Kidney (tissue), 14 donors: Measurements from ENCODE around the gene TIFAB. TPM values are rescaled to one million over a fixed set of nuclear protein-coding genes. Genes with fewer than 3 reads are reported as not detected.

Experiments used
- DNase-seq, 5 donors: peaks; one replicate each; pipeline ENCODE4 v3.0.0-alpha.2; 2013 to 2020
- FAIRE-seq: peaks from 2 replicates; lab custom pipeline; 2012; peaks lifted over from hg19 to GRCh38; lab: Jason Lieb, UNC
- H3K27ac ChIP-seq, 2 donors: one replicate each; pipeline ENCODE4 v1.7.0; 2013; ENCODE audit warnings: low read depth in 2 of 2, low read length in 2 of 2, inconsistent platforms in 1 of 2
- H3K27me3 ChIP-seq: one replicate; pipeline ENCODE4 v1.7.1; 2013; ENCODE audit warnings: low read length, inconsistent platforms; ENCODE audit not compliant: control insufficient read depth, insufficient read depth
- H3K36me3 ChIP-seq, 3 donors: one replicate each; pipeline versions ENCODE4 v1.7.0 to v1.7.1; 2013; ENCODE audit warnings: low read length in 3 of 3, control low read depth in 1 of 3, inconsistent platforms in 1 of 3; ENCODE audit not compliant: insufficient read depth in 3 of 3, control insufficient read depth in 2 of 3
- H3K4me1 ChIP-seq, 3 donors: one replicate each; pipeline versions ENCODE4 v1.7.0 to v1.7.1; 2013; ENCODE audit warnings: low read length in 3 of 3, inconsistent platforms in 1 of 3, low read depth in 1 of 3; ENCODE audit not compliant: control insufficient read depth in 2 of 3, insufficient read depth in 2 of 3
- H3K4me3 ChIP-seq, 3 donors: one replicate each; pipeline versions ENCODE4 v1.7.0 to v1.8.1; 2013; ENCODE audit warnings: low read length in 3 of 3, control low read depth in 1 of 3, inconsistent platforms in 1 of 3
- H3K9ac ChIP-seq, 3 donors: one replicate each; pipeline versions ENCODE4 v1.7.0 to v1.7.1; 2013; ENCODE audit warnings: low read length in 3 of 3, control low read depth in 1 of 3, inconsistent platforms in 1 of 3
- H3K9me3 ChIP-seq, 3 donors: one replicate each; pipeline versions ENCODE4 v1.7.0 to v1.7.1; 2013; ENCODE audit warnings: low read length in 3 of 3, control low read depth in 1 of 3, inconsistent platforms in 1 of 3; ENCODE audit not compliant: control insufficient read depth in 2 of 3, insufficient read depth in 1 of 3
- intact Hi-C: fragments of 100-400 bp; cut with DNase I; formaldehyde crosslinking; loops from one replicate; pipeline ENCODE4 v1.11.1; 2022
- polyA plus RNA-seq: library from polyadenylated mRNA; stranded (reverse); fragments of 350-450 nt; fragmentation: Illumina TruSeq; extraction: RNeasy Lipid Tissue Mini Kit (QIAGEN cat#74804); gene quantifications from one replicate; pipeline ENCODE4 v1.2.3, GENCODE V29; 2014; ENCODE audit warnings: low read depth, low replicate concordance; ENCODE audit not compliant: insufficient read depth
- total RNA-seq: library from RNA; stranded (reverse); fragmentation: NEBNext Ultra II Directional; extraction: Animal tissue kit (Norgen Biotek cat#: 25700); gene quantifications from one replicate; pipeline ENCODE4 v1.2.1, GENCODE V29; 2021
- TF ChIP-seq, protein P1 (sequence below): IDR thresholded peaks from 3 replicates; pipeline ENCODE4 v1.5.1; 2012; ENCODE audit warnings: mild to moderate bottlenecking, moderate library complexity, borderline replicate concordance; ENCODE audit not compliant: insufficient read depth; ENCODE audit errors: extremely low read depth
- donor health status: control.
- donor health status: control.
- donor health status: control.
- donor health status: control.
- donor health status: control.
- donor health status: DM: yes; HTN: yes; CAD: no.
- donor health status: Normal renal cell carcinoma (clear cell type).

The TIFAB gene
- total and polyA plus RNA-seq, 2 donors from 2014 or later: 0.13 TPM; not detected in 1

DNA sequence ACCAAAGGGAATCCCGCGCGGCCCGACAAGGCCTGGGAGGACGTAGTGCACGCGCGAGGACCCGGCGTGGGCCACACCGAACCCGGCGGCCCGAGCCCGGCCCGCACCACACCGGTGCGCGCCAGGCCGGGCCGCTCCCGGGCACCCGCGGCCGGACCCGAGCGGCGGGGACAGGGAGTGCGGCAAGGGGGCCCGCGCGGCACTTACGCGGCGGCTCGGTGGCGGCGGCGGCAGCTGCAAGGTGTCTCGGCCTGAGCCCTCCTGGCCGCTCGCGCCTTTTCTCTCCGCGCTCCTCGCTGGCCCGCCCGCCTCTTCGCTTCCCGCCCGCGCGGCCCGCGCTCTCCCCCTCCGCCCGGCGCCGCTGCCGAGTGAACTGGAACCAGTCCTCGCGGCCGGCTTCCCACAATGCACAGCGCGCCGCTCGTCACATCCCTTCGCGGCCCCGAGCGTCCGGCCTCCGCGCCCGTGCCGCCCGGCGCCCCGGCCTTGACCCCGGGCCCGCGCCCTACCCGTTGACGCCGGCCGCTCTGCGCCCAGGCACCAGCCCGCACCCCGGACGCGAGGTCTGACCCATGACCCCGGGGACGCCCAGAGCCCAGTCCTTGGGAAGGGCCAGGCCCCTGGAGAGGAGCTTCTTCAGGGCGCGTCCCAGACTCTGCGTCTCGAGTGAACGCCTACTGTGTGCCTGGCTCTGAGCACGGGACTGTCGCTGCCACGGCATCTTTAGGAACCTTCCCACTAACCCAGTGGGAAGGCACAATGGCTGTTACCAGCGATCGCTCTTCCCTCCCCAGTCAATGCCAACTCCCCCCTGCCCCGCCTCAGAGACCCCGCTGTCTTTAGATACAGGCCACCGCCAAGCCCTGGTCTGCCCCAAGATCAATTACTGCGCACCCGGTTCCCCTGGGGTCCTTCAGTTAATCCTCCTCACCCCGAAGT is 53.0 kb downstream of the TIFAB start, which contains the start of gene MACROH2A1:
TSS of gene MACROH2A1 (minus strand) at position 377 of the 939 bp plus-strand sequence. CDS start 10,138 bp downstream, outside the sequence.
- peak within 1 kb of the TSS; percentile 84 to 88 (median 87) for H3K4me3 ChIP-seq
- FAIRE-seq: no peak
- intact Hi-C loops: no loop called here
- H3K9ac ChIP-seq: peak within 1 kb of the TSS; percentile 65 to 86 (median 83)
- H3K27ac ChIP-seq: peak within 1 kb of the TSS; percentile 78 to 80
- H3K36me3 ChIP-seq: no peaks in the 10 kb centered on the region
- no peaks in the 10 kb centered on the region for H3K9me3 ChIP-seq
- peaks cover 0 to 13% (median 9%) of the 10 kb centered on the region in 3 donors for H3K4me1 ChIP-seq
- peak; percentile 89 to 96 (median 94) for DNase-seq
- no peaks in the 10 kb centered on the region for H3K27me3 ChIP-seq
- TF ChIP-seq, protein P1, sequence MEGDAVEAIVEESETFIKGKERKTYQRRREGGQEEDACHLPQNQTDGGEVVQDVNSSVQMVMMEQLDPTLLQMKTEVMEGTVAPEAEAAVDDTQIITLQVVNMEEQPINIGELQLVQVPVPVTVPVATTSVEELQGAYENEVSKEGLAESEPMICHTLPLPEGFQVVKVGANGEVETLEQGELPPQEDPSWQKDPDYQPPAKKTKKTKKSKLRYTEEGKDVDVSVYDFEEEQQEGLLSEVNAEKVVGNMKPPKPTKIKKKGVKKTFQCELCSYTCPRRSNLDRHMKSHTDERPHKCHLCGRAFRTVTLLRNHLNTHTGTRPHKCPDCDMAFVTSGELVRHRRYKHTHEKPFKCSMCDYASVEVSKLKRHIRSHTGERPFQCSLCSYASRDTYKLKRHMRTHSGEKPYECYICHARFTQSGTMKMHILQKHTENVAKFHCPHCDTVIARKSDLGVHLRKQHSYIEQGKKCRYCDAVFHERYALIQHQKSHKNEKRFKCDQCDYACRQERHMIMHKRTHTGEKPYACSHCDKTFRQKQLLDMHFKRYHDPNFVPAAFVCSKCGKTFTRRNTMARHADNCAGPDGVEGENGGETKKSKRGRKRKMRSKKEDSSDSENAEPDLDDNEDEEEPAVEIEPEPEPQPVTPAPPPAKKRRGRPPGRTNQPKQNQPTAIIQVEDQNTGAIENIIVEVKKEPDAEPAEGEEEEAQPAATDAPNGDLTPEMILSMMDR: no peak

DNA sequence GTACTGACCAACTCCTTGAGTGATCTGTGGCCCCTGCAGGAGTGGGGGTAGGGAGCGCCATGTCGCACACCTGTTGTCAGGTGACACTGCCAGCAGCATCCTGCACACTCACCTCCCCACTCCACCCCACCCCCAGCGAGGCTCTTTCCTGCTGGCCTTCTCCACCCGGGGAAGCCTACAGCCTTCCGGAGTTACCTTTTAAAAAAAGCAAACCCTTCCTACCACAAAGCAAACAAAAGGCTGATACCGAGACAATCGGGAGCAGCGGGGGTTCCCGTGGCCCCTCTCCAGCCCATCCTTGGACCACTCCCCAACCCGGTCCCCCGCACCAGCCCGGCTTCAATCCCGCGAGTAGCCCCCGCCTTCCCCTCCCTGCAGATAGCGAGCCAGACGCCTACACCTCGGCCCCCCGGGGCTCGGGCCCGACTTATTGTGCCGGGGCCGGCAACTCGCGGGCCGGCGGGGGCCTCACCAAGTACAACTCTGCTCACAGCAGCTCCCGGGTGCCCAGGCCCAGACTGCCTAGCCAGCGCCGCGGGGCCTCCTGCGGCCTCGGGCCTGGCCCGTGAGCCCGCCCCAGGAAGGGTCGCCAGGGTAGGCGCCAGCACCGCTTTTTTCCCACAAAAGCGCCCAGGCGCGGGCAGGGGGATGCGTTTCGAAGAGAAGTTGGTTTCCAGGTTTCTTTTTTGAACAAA is 53.8 kb downstream of the TIFAB start:
- no peaks in the 10 kb centered on the region for H3K36me3 ChIP-seq
- TF ChIP-seq, protein P1: no peak
- H3K4me3 ChIP-seq: peak overlapping the region; percentile 58 to 87 (median 60)
- DNase-seq: peak; percentile 42 to 82 (median 56)
- H3K4me1 ChIP-seq: peaks cover 0 to 14% (median 11%) of the 10 kb centered on the region in 3 donors
- intact Hi-C loops: no loop called here
- no peaks in the 10 kb centered on the region for H3K27me3 ChIP-seq
- peak overlapping the region; percentile 45 to 56 (median 54) for H3K9ac ChIP-seq
- peak overlapping the region; percentile 24 to 25 for H3K27ac ChIP-seq
- no peak for FAIRE-seq
- H3K9me3 ChIP-seq: no peaks in the 10 kb centered on the region

Other genes with a start within 250 kb of the TIFAB start
- gene MACROH2A1, start 53.1 kb downstream of the TIFAB start, total RNA-seq: 144 TPM
- gene MACROH2A1, start 53.1 kb downstream of the TIFAB start, polyA plus RNA-seq: 99.4 TPM
- gene DCANP1, start 5.0 kb downstream of the TIFAB start, total RNA-seq: not detected
- gene DCANP1, start 5.0 kb downstream of the TIFAB start, polyA plus RNA-seq: not detected
- not detected for gene NEUROG1, start 83.6 kb upstream of the TIFAB start, total RNA-seq
- gene NEUROG1, start 83.6 kb upstream of the TIFAB start, polyA plus RNA-seq: not detected
- gene CXCL14, start 126.6 kb upstream of the TIFAB start, total RNA-seq: 104 TPM
- gene CXCL14, start 126.6 kb upstream of the TIFAB start, polyA plus RNA-seq: 414 TPM